ENCODE data around the gene KCNQ1. TPM values are rescaled to one million over a fixed set of nuclear protein-coding genes. Genes with fewer than 3 reads are reported as not detected.

The KCNQ1 gene
- total RNA-seq, 1 experiment from 2014 or later = 10.7 TPM

GRCh38 chr11:2525941-2526807 is 81.4 kb downstream of the KCNQ1 start:
- Histone ChIP-seq H3K9me2 (ENCODE audit: insufficient read depth) (no peaks in the 10 kb centered on the region), H3K79me2 (ENCODE audit: insufficient read depth, low read length) (no peaks in the 10 kb centered on the region), H3K9me3 (ENCODE audit: control insufficient read depth in 1 of 2, insufficient read depth in 1 of 2, low read depth in 1 of 2, low read length in 2 of 2) (no peaks in the 10 kb centered on the region), H3K4me2 (ENCODE audit: low read length) (no peak overlapping the region), H3K36me3 (ENCODE audit: control insufficient read depth in 1 of 2, insufficient read depth in 2 of 2, low read length in 2 of 2) (no peaks in the 10 kb centered on the region), H3K9ac (ENCODE audit: low read length) (no peak overlapping the region), H4K20me1 (ENCODE audit: insufficient read depth) (no peaks in the 10 kb centered on the region), H3K27ac (ENCODE audit: low read depth, low read length) (no peak overlapping the region), H2AFZ (ENCODE audit: low read depth, low read length, poor library complexity, severe bottlenecking) (no peak overlapping the region), H3K27me3 (ENCODE audit: insufficient read depth, low read length) (no peaks in the 10 kb centered on the region), H3K4me3 (replicated peaks in 1 of 2; ENCODE audit: low read depth in 1 of 2, low read length in 2 of 2) (no peak overlapping the region), H3K4me1 (ENCODE audit: control insufficient read depth in 1 of 2, insufficient read depth in 2 of 2, low read length in 2 of 2) (no peaks in the 10 kb centered on the region)
- CTCF ChIA-PET = no interaction called here
- ATAC-seq (no peak), DNase-seq (ENCODE audit: low read depth, low spot score) (no peak)
- BruUV-seq (replicated peaks) = no TSS peak
- POLR2A ChIA-PET = no interaction called here
- RAD21 ChIA-PET (ENCODE audit: low non-redundant PET in 1 of 2, low total read pairs in 2 of 2, uncharacterized antibody in 2 of 2, unreplicated experiment in 2 of 2) = no interaction called here
- TF ChIP-seq ZBTB33 (IDR thresholded peaks at IDR 0.05; ENCODE audit: extremely low read depth, insufficient replicate concordance, low read length) (no peak), SIN3A (IDR thresholded peaks at IDR 0.05; ENCODE audit: low read depth) (no peak), ZNF274 (IDR thresholded peaks at IDR 0.05; ENCODE audit: low read depth, low read length) (no peak), FOSL1 (IDR thresholded peaks at IDR 0.05; ENCODE audit: low read depth) (no peak), ELF1 (IDR thresholded peaks at IDR 0.05; ENCODE audit: borderline replicate concordance, low read depth) (no peak), EZH2 (IDR thresholded peaks at IDR 0.05) (no peak), SP1 (IDR thresholded peaks at IDR 0.05; ENCODE audit: low read depth) (no peak), POLR2AphosphoS5 (IDR thresholded peaks at IDR 0.05; ENCODE audit: low read depth, low read length) (no peak), SRF (IDR thresholded peaks at IDR 0.05; ENCODE audit: low read depth) (no peak)
- TF ChIP-seq, protein P1, sequence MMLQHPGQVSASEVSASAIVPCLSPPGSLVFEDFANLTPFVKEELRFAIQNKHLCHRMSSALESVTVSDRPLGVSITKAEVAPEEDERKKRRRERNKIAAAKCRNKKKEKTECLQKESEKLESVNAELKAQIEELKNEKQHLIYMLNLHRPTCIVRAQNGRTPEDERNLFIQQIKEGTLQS (IDR thresholded peaks at IDR 0.05) = no peak
- TF ChIP-seq, protein P2, sequence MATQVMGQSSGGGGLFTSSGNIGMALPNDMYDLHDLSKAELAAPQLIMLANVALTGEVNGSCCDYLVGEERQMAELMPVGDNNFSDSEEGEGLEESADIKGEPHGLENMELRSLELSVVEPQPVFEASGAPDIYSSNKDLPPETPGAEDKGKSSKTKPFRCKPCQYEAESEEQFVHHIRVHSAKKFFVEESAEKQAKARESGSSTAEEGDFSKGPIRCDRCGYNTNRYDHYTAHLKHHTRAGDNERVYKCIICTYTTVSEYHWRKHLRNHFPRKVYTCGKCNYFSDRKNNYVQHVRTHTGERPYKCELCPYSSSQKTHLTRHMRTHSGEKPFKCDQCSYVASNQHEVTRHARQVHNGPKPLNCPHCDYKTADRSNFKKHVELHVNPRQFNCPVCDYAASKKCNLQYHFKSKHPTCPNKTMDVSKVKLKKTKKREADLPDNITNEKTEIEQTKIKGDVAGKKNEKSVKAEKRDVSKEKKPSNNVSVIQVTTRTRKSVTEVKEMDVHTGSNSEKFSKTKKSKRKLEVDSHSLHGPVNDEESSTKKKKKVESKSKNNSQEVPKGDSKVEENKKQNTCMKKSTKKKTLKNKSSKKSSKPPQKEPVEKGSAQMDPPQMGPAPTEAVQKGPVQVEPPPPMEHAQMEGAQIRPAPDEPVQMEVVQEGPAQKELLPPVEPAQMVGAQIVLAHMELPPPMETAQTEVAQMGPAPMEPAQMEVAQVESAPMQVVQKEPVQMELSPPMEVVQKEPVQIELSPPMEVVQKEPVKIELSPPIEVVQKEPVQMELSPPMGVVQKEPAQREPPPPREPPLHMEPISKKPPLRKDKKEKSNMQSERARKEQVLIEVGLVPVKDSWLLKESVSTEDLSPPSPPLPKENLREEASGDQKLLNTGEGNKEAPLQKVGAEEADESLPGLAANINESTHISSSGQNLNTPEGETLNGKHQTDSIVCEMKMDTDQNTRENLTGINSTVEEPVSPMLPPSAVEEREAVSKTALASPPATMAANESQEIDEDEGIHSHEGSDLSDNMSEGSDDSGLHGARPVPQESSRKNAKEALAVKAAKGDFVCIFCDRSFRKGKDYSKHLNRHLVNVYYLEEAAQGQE (IDR thresholded peaks at IDR 0.05; ENCODE audit: low read depth) = no peak
- TF ChIP-seq, protein P3, sequence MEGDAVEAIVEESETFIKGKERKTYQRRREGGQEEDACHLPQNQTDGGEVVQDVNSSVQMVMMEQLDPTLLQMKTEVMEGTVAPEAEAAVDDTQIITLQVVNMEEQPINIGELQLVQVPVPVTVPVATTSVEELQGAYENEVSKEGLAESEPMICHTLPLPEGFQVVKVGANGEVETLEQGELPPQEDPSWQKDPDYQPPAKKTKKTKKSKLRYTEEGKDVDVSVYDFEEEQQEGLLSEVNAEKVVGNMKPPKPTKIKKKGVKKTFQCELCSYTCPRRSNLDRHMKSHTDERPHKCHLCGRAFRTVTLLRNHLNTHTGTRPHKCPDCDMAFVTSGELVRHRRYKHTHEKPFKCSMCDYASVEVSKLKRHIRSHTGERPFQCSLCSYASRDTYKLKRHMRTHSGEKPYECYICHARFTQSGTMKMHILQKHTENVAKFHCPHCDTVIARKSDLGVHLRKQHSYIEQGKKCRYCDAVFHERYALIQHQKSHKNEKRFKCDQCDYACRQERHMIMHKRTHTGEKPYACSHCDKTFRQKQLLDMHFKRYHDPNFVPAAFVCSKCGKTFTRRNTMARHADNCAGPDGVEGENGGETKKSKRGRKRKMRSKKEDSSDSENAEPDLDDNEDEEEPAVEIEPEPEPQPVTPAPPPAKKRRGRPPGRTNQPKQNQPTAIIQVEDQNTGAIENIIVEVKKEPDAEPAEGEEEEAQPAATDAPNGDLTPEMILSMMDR (IDR thresholded peaks at IDR 0.05 in 2 of 3, conservative IDR thresholded peaks at IDR 0.05 in 1 of 3; ENCODE audit: borderline replicate concordance in 1 of 3, insufficient read depth in 1 of 3, low read depth in 2 of 3, low read length in 2 of 3) = no peak
- TF ChIP-seq, protein P4, sequence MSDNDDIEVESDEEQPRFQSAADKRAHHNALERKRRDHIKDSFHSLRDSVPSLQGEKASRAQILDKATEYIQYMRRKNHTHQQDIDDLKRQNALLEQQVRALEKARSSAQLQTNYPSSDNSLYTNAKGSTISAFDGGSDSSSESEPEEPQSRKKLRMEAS (IDR thresholded peaks at IDR 0.05) = no peak
- intact Hi-C loops (cut with micrococcal nuclease) = no loop called here
